ENCODE data around the gene GALE.

Gene GALE

GRCh38 chr1:23774174-23774880 lies 26.2 kb downstream of the GALE start:
- H2AFZ ChIP-seq (ENCODE audit: low read length), result no peak overlapping the region
- H3K4me2 ChIP-seq (ENCODE audit: insufficient read depth, low read length, poor library complexity, severe bottlenecking), result no peak overlapping the region
- H2BK15ac ChIP-seq (ENCODE audit: low read length), result no peak overlapping the region
- no CpG with 5 or more reads among the region's 6 CpGs for WGBS, 2 donors (ENCODE audit: extremely low coverage in 2 of 2, insufficient read length in 2 of 2, insufficient replicate concordance in 1 of 2)
- H3K9ac ChIP-seq (ENCODE audit: low read depth, low read length, poor library complexity), result no peak overlapping the region
- no peak for DNase-seq (ENCODE audit: low spot score)
- peaks cover 2% of the 10 kb centered on the region for H3K79me1 ChIP-seq (ENCODE audit: low read depth, low read length)
- peaks cover 3 to 8% of the 10 kb centered on the region in 2 donors for H3K4me1 ChIP-seq (ENCODE audit: control insufficient read depth in 2 of 2, insufficient read depth in 1 of 2, low read depth in 1 of 2, low read length in 2 of 2)
- no peak overlapping the region for H3K18ac ChIP-seq (ENCODE audit: low read length)
- H3K36me3 ChIP-seq (replicated peaks in 1 of 2; ENCODE audit: control insufficient read depth in 2 of 2, insufficient read depth in 2 of 2, low read length in 2 of 2), result peaks cover 3 to 16% of the 10 kb centered on the region in 2 donors
- H3K14ac ChIP-seq (ENCODE audit: low read length), result no peak overlapping the region
- no peaks in the 10 kb centered on the region for H3K9me3 ChIP-seq (replicated peaks in 1 of 2; ENCODE audit: control insufficient read depth in 2 of 2, insufficient read depth in 1 of 2, low read depth in 1 of 2, low read length in 2 of 2)
- H3K27ac ChIP-seq (replicated peaks; ENCODE audit: low read length), result no peak overlapping the region
- no peak overlapping the region for H4K91ac ChIP-seq (ENCODE audit: low read depth, low read length, poor library complexity)
- no peak overlapping the region for H2BK120ac ChIP-seq (ENCODE audit: low read depth, low read length)
- no peak overlapping the region for H3K4me3 ChIP-seq (ENCODE audit: low read length in 2 of 2)
- no peak overlapping the region for H3K23ac ChIP-seq (ENCODE audit: low read depth, low read length, poor library complexity)
- H3K4ac ChIP-seq (ENCODE audit: low read length), result no peak overlapping the region
- H4K8ac ChIP-seq (ENCODE audit: low read depth, low read length), result no peak overlapping the region
- H2AK5ac ChIP-seq (ENCODE audit: low read depth, low read length), result no peak overlapping the region
- H3K27me3 ChIP-seq (ENCODE audit: control insufficient read depth in 3 of 3, insufficient read depth in 3 of 3, low read depth in 1 of 3, low read length in 3 of 3), result no peaks in the 10 kb centered on the region
- H2BK5ac ChIP-seq (ENCODE audit: low read length), result no peak overlapping the region
- no peak overlapping the region for H2BK12ac ChIP-seq (ENCODE audit: low read length)

- H4K8ac ChIP-seq (ENCODE audit: low read depth, low read length), result no peak overlapping the region
- H3K14ac ChIP-seq (ENCODE audit: low read length), result no peak overlapping the region
- H3K79me1 ChIP-seq (ENCODE audit: low read depth, low read length), result no peaks in the 10 kb centered on the region
- no peak overlapping the region for H2AK5ac ChIP-seq (ENCODE audit: low read depth, low read length)
- no peaks in the 10 kb centered on the region for H3K9me3 ChIP-seq (replicated peaks in 1 of 2; ENCODE audit: control insufficient read depth in 2 of 2, insufficient read depth in 1 of 2, low read depth in 1 of 2, low read length in 2 of 2)
- H3K4me3 ChIP-seq (ENCODE audit: low read length in 2 of 2), result no peak overlapping the region
- H3K27ac ChIP-seq (replicated peaks; ENCODE audit: low read length), result no peak overlapping the region
- H2BK15ac ChIP-seq (ENCODE audit: low read length), result no peak overlapping the region
- no peak overlapping the region for H3K4ac ChIP-seq (ENCODE audit: low read length)
- no peak overlapping the region for H2AFZ ChIP-seq (ENCODE audit: low read length)
- no peak overlapping the region for H3K4me2 ChIP-seq (ENCODE audit: insufficient read depth, low read length, poor library complexity, severe bottlenecking)
- H2BK120ac ChIP-seq (ENCODE audit: low read depth, low read length), result no peak overlapping the region
- no peak overlapping the region for H3K23ac ChIP-seq (ENCODE audit: low read depth, low read length, poor library complexity)
- H3K4me1 ChIP-seq (ENCODE audit: control insufficient read depth in 2 of 2, insufficient read depth in 1 of 2, low read depth in 1 of 2, low read length in 2 of 2), result peaks cover 0 to 2% of the 10 kb centered on the region in 2 donors
- no peaks in the 10 kb centered on the region for H3K27me3 ChIP-seq (ENCODE audit: control insufficient read depth in 3 of 3, insufficient read depth in 3 of 3, low read depth in 1 of 3, low read length in 3 of 3)
- no CpG with 5 or more reads among the region's 10 CpGs for WGBS, 2 donors (ENCODE audit: extremely low coverage in 2 of 2, insufficient read length in 2 of 2, insufficient replicate concordance in 1 of 2)
- no peak overlapping the region for H2BK12ac ChIP-seq (ENCODE audit: low read length)
- no peak overlapping the region for H3K9ac ChIP-seq (ENCODE audit: low read depth, low read length, poor library complexity)
- H3K18ac ChIP-seq (ENCODE audit: low read length), result no peak overlapping the region
- no peak overlapping the region for H4K91ac ChIP-seq (ENCODE audit: low read depth, low read length, poor library complexity)
- peaks cover 3 to 29% of the 10 kb centered on the region in 2 donors for H3K36me3 ChIP-seq (replicated peaks in 1 of 2; ENCODE audit: control insufficient read depth in 2 of 2, insufficient read depth in 2 of 2, low read length in 2 of 2)
- H2BK5ac ChIP-seq (ENCODE audit: low read length), result no peak overlapping the region
- no peak for DNase-seq (ENCODE audit: low spot score)
These were observed 27.7 kb downstream of the GALE start for GRCh38 chr1:23772854-23773242.

GRCh38 chr1:23772049-23772853 lies 28.3 kb downstream of the GALE start:
- no peak overlapping the region for H2BK120ac ChIP-seq (ENCODE audit: low read depth, low read length)
- H3K4me3 ChIP-seq (ENCODE audit: low read length in 2 of 2), result no peak overlapping the region
- H3K9ac ChIP-seq (ENCODE audit: low read depth, low read length, poor library complexity), result no peak overlapping the region
- no peak overlapping the region for H2AFZ ChIP-seq (ENCODE audit: low read length)
- H4K8ac ChIP-seq (ENCODE audit: low read depth, low read length), result no peak overlapping the region
- H3K9me3 ChIP-seq (replicated peaks in 1 of 2; ENCODE audit: control insufficient read depth in 2 of 2, insufficient read depth in 1 of 2, low read depth in 1 of 2, low read length in 2 of 2), result no peaks in the 10 kb centered on the region
- DNase-seq (ENCODE audit: low spot score), result peak; percentile 78
- H3K23ac ChIP-seq (ENCODE audit: low read depth, low read length, poor library complexity), result no peak overlapping the region
- H3K14ac ChIP-seq (ENCODE audit: low read length), result no peak overlapping the region
- H2BK5ac ChIP-seq (ENCODE audit: low read length), result no peak overlapping the region
- H2BK15ac ChIP-seq (ENCODE audit: low read length), result no peak overlapping the region
- no peak overlapping the region for H3K4ac ChIP-seq (ENCODE audit: low read length)
- H3K27me3 ChIP-seq (ENCODE audit: control insufficient read depth in 3 of 3, insufficient read depth in 3 of 3, low read depth in 1 of 3, low read length in 3 of 3), result no peaks in the 10 kb centered on the region
- no peaks in the 10 kb centered on the region for H3K4me1 ChIP-seq (ENCODE audit: control insufficient read depth in 2 of 2, insufficient read depth in 1 of 2, low read depth in 1 of 2, low read length in 2 of 2)
- no peak overlapping the region for H4K91ac ChIP-seq (ENCODE audit: low read depth, low read length, poor library complexity)
- H3K4me2 ChIP-seq (ENCODE audit: insufficient read depth, low read length, poor library complexity, severe bottlenecking), result no peak overlapping the region
- H3K79me1 ChIP-seq (ENCODE audit: low read depth, low read length), result no peaks in the 10 kb centered on the region
- no peak overlapping the region for H2AK5ac ChIP-seq (ENCODE audit: low read depth, low read length)
- no peak overlapping the region for H3K27ac ChIP-seq (replicated peaks; ENCODE audit: low read length)
- no peak overlapping the region for H3K18ac ChIP-seq (ENCODE audit: low read length)
- no peak overlapping the region for H2BK12ac ChIP-seq (ENCODE audit: low read length)
- no CpG with 5 or more reads among the region's 14 CpGs for WGBS, 2 donors (ENCODE audit: extremely low coverage in 2 of 2, insufficient read length in 2 of 2, insufficient replicate concordance in 1 of 2)
- H3K36me3 ChIP-seq (replicated peaks in 1 of 2; ENCODE audit: control insufficient read depth in 2 of 2, insufficient read depth in 2 of 2, low read length in 2 of 2), result peaks cover 3 to 35% of the 10 kb centered on the region in 2 donors

- Histone ChIP-seq H2BK120ac (ENCODE audit: low read depth, low read length) (no peak overlapping the region), H3K23ac (ENCODE audit: low read depth, low read length, poor library complexity) (no peak overlapping the region), H3K36me3 (replicated peaks in 1 of 2; ENCODE audit: control insufficient read depth in 2 of 2, insufficient read depth in 2 of 2, low read length in 2 of 2) (peaks cover 7 to 54% of the 10 kb centered on the region in 2 donors), H3K4ac (ENCODE audit: low read length) (no peak overlapping the region), H3K27me3 (ENCODE audit: control insufficient read depth in 3 of 3, insufficient read depth in 3 of 3, low read depth in 1 of 3, low read length in 3 of 3) (no peaks in the 10 kb centered on the region), H2AK5ac (ENCODE audit: low read depth, low read length) (no peak overlapping the region), H3K14ac (ENCODE audit: low read length) (no peak overlapping the region), H3K4me1 (ENCODE audit: control insufficient read depth in 2 of 2, insufficient read depth in 1 of 2, low read depth in 1 of 2, low read length in 2 of 2) (no peaks in the 10 kb centered on the region), H3K9ac (ENCODE audit: low read depth, low read length, poor library complexity) (no peak overlapping the region), H2AFZ (ENCODE audit: low read length) (no peak overlapping the region), H3K18ac (ENCODE audit: low read length) (no peak overlapping the region), H3K4me2 (ENCODE audit: insufficient read depth, low read length, poor library complexity, severe bottlenecking) (no peak overlapping the region), H4K91ac (ENCODE audit: low read depth, low read length, poor library complexity) (no peak overlapping the region), H3K4me3 (ENCODE audit: low read length in 2 of 2) (no peak overlapping the region), H2BK12ac (ENCODE audit: low read length) (no peak overlapping the region), H3K79me1 (ENCODE audit: low read depth, low read length) (no peaks in the 10 kb centered on the region), H2BK5ac (ENCODE audit: low read length) (no peak overlapping the region), H4K8ac (ENCODE audit: low read depth, low read length) (no peak overlapping the region), H3K9me3 (replicated peaks in 1 of 2; ENCODE audit: control insufficient read depth in 2 of 2, insufficient read depth in 1 of 2, low read depth in 1 of 2, low read length in 2 of 2) (no peaks in the 10 kb centered on the region), H2BK15ac (ENCODE audit: low read length) (no peak overlapping the region), H3K27ac (replicated peaks; ENCODE audit: low read length) (no peak overlapping the region)
- no CpG with 5 or more reads among the region's 5 CpGs for WGBS, 2 donors (ENCODE audit: extremely low coverage in 2 of 2, insufficient read length in 2 of 2, insufficient replicate concordance in 1 of 2)
- no peak for DNase-seq (ENCODE audit: low spot score)
These were observed 31.8 kb downstream of the GALE start for GRCh38 chr1:23768733-23769132.

All from neuronal stem cell (in vitro differentiated cells).